GM23338 (cell line): ENCODE data around the gene APOLD1. TPM values are rescaled to one million over a fixed set of nuclear protein-coding genes. Genes with fewer than 3 reads are reported as not detected.

Experiments
- ATAC-seq: fragments of 200-7000 bp; cut with Tn5 transposase; 3 replicates; pipeline ENCODE4 v1.9.1; 2020
- DNase-seq: peaks from one replicate; pipeline ENCODE4 v3.0.0-alpha.2; 2015; ENCODE audit warnings: low spot score
- H2AFZ ChIP-seq: fragments of 200-600 bp; sonication (generic); 2 replicates; pipeline ENCODE4 v1.8.0; 2016; ENCODE audit warnings: antibody characterized with exemption, mild to moderate bottlenecking, moderate library complexity
- H3F3A ChIP-seq: fragments of 200-600 bp; sonication (generic); replicated peaks from 2 replicates; pipeline ENCODE4 v1.8.0; 2017; ENCODE audit warnings: antibody characterized with exemption, mixed run types, low read depth
- H3K27ac ChIP-seq: fragments of 200-600 bp; sonication (generic); 2 replicates; pipeline ENCODE4 v1.6.1; 2016; ENCODE audit warnings: low read depth
- H3K27me3 ChIP-seq: fragments of 200-600 bp; sonication (generic); 2 replicates; pipeline ENCODE4 v1.8.0; 2016; ENCODE audit warnings: mild to moderate bottlenecking, mixed run types, moderate library complexity; ENCODE audit not compliant: insufficient read depth
- H3K36me3 ChIP-seq: fragments of 200-600 bp; sonication (generic); 2 replicates; pipeline ENCODE4 v1.8.0; 2016; ENCODE audit warnings: mild to moderate bottlenecking; ENCODE audit not compliant: insufficient read depth
- H3K4me1 ChIP-seq: fragments of 200-600 bp; sonication (generic); 2 replicates; pipeline ENCODE4 v1.8.0; 2016; ENCODE audit warnings: mild to moderate bottlenecking, moderate library complexity; ENCODE audit not compliant: insufficient read depth
- H3K4me2 ChIP-seq: fragments of 200-600 bp; sonication (generic); 2 replicates; pipeline ENCODE4 v1.7.1; 2017; ENCODE audit warnings: mixed run types
- H3K4me3 ChIP-seq: fragments of 200-600 bp; sonication (generic); 2 replicates; pipeline ENCODE4 v1.6.1; 2016; ENCODE audit warnings: mixed run types
- H3K79me2 ChIP-seq: fragments of 200-600 bp; sonication (generic); replicated peaks from 2 replicates; pipeline ENCODE4 v1.8.0; 2017; ENCODE audit warnings: mild to moderate bottlenecking; ENCODE audit not compliant: insufficient read depth
- H3K9me2 ChIP-seq: fragments of 200-600 bp; sonication (generic); 2 replicates; pipeline ENCODE4 v1.8.0; 2017; ENCODE audit not compliant: insufficient read depth
- H4K20me1 ChIP-seq: fragments of 200-600 bp; sonication (generic); replicated peaks from 2 replicates; pipeline ENCODE4 v1.8.0; 2017; ENCODE audit warnings: mild to moderate bottlenecking; ENCODE audit not compliant: insufficient read depth
- H3K27ac Mint-ChIP-seq: 2 replicates; pipeline ENCODE4 v1.8.0; 2020; ENCODE audit warnings: inconsistent platforms, mild to moderate bottlenecking, moderate library complexity, mixed read lengths
- H3K27me3 Mint-ChIP-seq: 3 replicates; pipeline ENCODE4 v1.8.0; 2022; ENCODE audit warnings: low read depth, mild to moderate bottlenecking, moderate library complexity, mixed read lengths, inconsistent platforms; ENCODE audit not compliant: insufficient read depth, poor library complexity
- H3K36me3 Mint-ChIP-seq: 3 replicates; pipeline ENCODE4 v1.8.0; 2021; ENCODE audit warnings: low read depth, mild to moderate bottlenecking, inconsistent platforms, moderate library complexity, mixed read lengths
- H3K4me1 Mint-ChIP-seq: 3 replicates; pipeline ENCODE4 v1.8.0; 2020; ENCODE audit warnings: mild to moderate bottlenecking, inconsistent platforms, mixed read lengths
- H3K4me3 Mint-ChIP-seq: 3 replicates; pipeline ENCODE4 v1.8.0; 2021; ENCODE audit warnings: moderate library complexity, mild to moderate bottlenecking, inconsistent platforms, mixed read lengths
- H3K9me3 Mint-ChIP-seq: 3 replicates; pipeline ENCODE4 v1.8.0; 2020; ENCODE audit warnings: moderate library complexity, mild to moderate bottlenecking, inconsistent platforms, mixed read lengths
- CREB1 ChIP-seq: fragments of 250-450 bp; sonication (Bioruptor Pico); IDR thresholded peaks from 2 replicates; pipeline ENCODE4 v1.5.0; 2020; ENCODE audit warnings: low read depth, mild to moderate bottlenecking, moderate library complexity
- CTCF ChIP-seq, 2 experiments: fragments of 200-600 bp in 1 of 2; sonication (generic) in 1 of 2; conservative IDR thresholded peaks; 2 replicates each; pipeline versions ENCODE4 v1.5.1 to v1.6.1; 2016 to 2017; ENCODE audit warnings: antibody characterized with exemption in 2 of 2, low read depth in 2 of 2, mild to moderate bottlenecking in 2 of 2, moderate library complexity in 1 of 2
- ETS1 ChIP-seq: IDR thresholded peaks from 2 replicates; pipeline ENCODE4 v1.6.1; 2016; ENCODE audit warnings: antibody characterized with exemption
- EZH2 ChIP-seq: fragments of 200-600 bp; sonication (generic); IDR thresholded peaks from one replicate; pipeline ENCODE4 v1.8.0; 2017; ENCODE audit warnings: antibody characterized with exemption, mild to moderate bottlenecking, low read depth; ENCODE audit not compliant: unreplicated experiment
- EZH2phosphoT487 ChIP-seq: fragments of 200-600 bp; sonication (generic); IDR thresholded peaks from one replicate; pipeline ENCODE4 v1.8.1; 2018; ENCODE audit warnings: antibody characterized with exemption; ENCODE audit not compliant: unreplicated experiment
- JUNB ChIP-seq: IDR thresholded peaks from one replicate; pipeline ENCODE4 v1.6.1; 2016; ENCODE audit warnings: antibody characterized with exemption; ENCODE audit not compliant: unreplicated experiment
- NANOG ChIP-seq: IDR thresholded peaks from 2 replicates; pipeline ENCODE4 v1.6.1; 2016; ENCODE audit warnings: antibody characterized with exemption, borderline replicate concordance
- POLR2AphosphoS5 ChIP-seq: IDR thresholded peaks from 2 replicates; pipeline ENCODE4 v1.6.1; 2016; ENCODE audit warnings: antibody characterized with exemption, low read depth
- REST ChIP-seq: IDR thresholded peaks from one replicate; pipeline ENCODE4 v1.6.1; 2018; ENCODE audit warnings: antibody characterized with exemption; ENCODE audit not compliant: unreplicated experiment
- STAT1 ChIP-seq: IDR thresholded peaks from one replicate; pipeline ENCODE4 v1.6.1; 2016; ENCODE audit warnings: antibody characterized with exemption; ENCODE audit not compliant: unreplicated experiment
- ZNF114 ChIP-seq: fragments of 250-450 bp; sonication (Bioruptor Pico); IDR thresholded peaks from 2 replicates; pipeline ENCODE4 v1.5.0; 2020; ENCODE audit warnings: mild to moderate bottlenecking, moderate library complexity
- ZNF331 ChIP-seq: fragments of 250-450 bp; sonication (Bioruptor Pico); IDR thresholded peaks from 2 replicates; pipeline ENCODE4 v1.5.0; 2020; ENCODE audit warnings: low read depth, mild to moderate bottlenecking, moderate library complexity
- ZNF462 ChIP-seq: fragments of 250-450 bp; sonication (Bioruptor Pico); IDR thresholded peaks from 2 replicates; pipeline ENCODE4 v1.5.0; 2020; ENCODE audit warnings: mild to moderate bottlenecking, moderate library complexity
- polyA plus RNA-seq: library from polyadenylated mRNA; unstranded; fragments of >200 nt; fragmentation: Nextera tagmentation; extraction: Ambion mirVana; gene quantifications from 2 replicates; pipeline ENCODE4 v1.2.1, GENCODE V29; 2016
- total RNA-seq: library from RNA; depleted of rRNA; stranded (reverse); fragments of >200 nt; shearing (Covaris generic); gene quantifications from 2 replicates; pipeline ENCODE4 v1.2.3, GENCODE V29; 2014

Gene APOLD1
- total and polyA plus RNA-seq, 2 experiments from 2014 or later: 0.94 to 1.8 TPM

- H3K27me3 ChIP-seq: no peaks in the 10 kb centered on the region
- Mint-ChIP-seq H3K27ac (no peak overlapping the region), H3K4me3 (no peak overlapping the region), H3K27me3 (peaks cover 3% of the 10 kb centered on the region), H3K36me3 (peaks cover 7% of the 10 kb centered on the region), H3K9me3 (no peaks in the 10 kb centered on the region), H3K4me1 (peaks cover 10% of the 10 kb centered on the region)
- no peak overlapping the region; the same call in 1 of the 2 replicates for H2AFZ ChIP-seq
- ATAC-seq: no peak
- no peak overlapping the region for H3K4me3 ChIP-seq
- no peak overlapping the region for H3K27ac ChIP-seq
- H4K20me1 ChIP-seq: peaks cover 8% of the 10 kb centered on the region
- TF ChIP-seq ZNF331 (CRISPR knock-in tag) (no peak), CREB1 (CRISPR knock-in tag) (no peak), ETS1 (no peak), JUNB (no peak), STAT1 (no peak), ZNF114 (no peak), EZH2phosphoT487 (no peak), EZH2 (no peak), CTCF (conservative IDR thresholded peaks at IDR 0.05; ENCODE audit: low read depth in 2 of 2) (no peak), ZNF462 (CRISPR knock-in tag) (no peak), NANOG (no peak), POLR2AphosphoS5 (no peak), REST (no peak)
- no peaks in the 10 kb centered on the region for H3K9me2 ChIP-seq
- DNase-seq: peak; percentile 36
- no peak overlapping the region for H3K4me2 ChIP-seq
- peaks cover 9% of the 10 kb centered on the region for H3K4me1 ChIP-seq
- H3F3A ChIP-seq: no peaks in the 10 kb centered on the region
- H3K36me3 ChIP-seq: peaks cover 4% of the 10 kb centered on the region; the same call in 1 of the 2 replicates
- H3K79me2 ChIP-seq: peaks cover 24% of the 10 kb centered on the region
Measured at GRCh38 chr12:12810553-12811021, 25.1 kb downstream of the APOLD1 start.
